Mammary epithelial cell (primary cell): ENCODE measurements around the gene URB1.

Source experiments
- EZH2 ChIP-seq: IDR thresholded peaks from 2 replicates; pipeline ENCODE4 v1.6.1; 2012; ENCODE audit warnings: low read length, inconsistent platforms, borderline replicate concordance
- TF ChIP-seq, protein P1 (sequence below), 2 donors: IDR thresholded peaks in 1 of 2; conservative IDR thresholded peaks in 1 of 2; 2 replicates each; pipeline ENCODE4 v1.5.1; 2011 to 2012; ENCODE audit warnings: inconsistent platforms in 2 of 2, low read length in 2 of 2, mild to moderate bottlenecking in 2 of 2, control low read depth in 1 of 2, low read depth in 1 of 2; ENCODE audit not compliant: insufficient read depth in 1 of 2; ENCODE audit errors: extremely low read depth in 1 of 2

DNA sequence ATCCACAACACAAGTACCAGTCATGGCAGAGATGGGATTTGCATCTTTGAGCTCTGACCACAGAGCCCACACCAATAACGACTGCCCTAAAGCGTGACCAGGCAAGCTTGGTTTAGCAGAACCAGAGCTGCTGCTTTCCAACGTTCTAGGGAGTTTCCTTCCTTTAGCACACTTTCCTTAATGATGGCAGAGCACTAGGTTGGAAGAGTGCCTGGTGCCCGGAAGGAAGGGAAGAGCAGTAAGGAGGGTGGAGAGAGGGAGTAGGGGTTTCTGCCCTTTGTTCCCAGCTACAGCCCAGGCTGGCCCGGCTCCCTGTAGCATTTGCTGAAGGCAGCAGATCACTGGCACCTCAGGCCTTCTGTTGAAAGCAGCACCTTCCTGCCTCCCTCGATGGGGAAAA, 13.6 kb upstream of the URB1 start:
- TF ChIP-seq, protein P1, sequence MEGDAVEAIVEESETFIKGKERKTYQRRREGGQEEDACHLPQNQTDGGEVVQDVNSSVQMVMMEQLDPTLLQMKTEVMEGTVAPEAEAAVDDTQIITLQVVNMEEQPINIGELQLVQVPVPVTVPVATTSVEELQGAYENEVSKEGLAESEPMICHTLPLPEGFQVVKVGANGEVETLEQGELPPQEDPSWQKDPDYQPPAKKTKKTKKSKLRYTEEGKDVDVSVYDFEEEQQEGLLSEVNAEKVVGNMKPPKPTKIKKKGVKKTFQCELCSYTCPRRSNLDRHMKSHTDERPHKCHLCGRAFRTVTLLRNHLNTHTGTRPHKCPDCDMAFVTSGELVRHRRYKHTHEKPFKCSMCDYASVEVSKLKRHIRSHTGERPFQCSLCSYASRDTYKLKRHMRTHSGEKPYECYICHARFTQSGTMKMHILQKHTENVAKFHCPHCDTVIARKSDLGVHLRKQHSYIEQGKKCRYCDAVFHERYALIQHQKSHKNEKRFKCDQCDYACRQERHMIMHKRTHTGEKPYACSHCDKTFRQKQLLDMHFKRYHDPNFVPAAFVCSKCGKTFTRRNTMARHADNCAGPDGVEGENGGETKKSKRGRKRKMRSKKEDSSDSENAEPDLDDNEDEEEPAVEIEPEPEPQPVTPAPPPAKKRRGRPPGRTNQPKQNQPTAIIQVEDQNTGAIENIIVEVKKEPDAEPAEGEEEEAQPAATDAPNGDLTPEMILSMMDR (conservative IDR thresholded peaks at IDR 0.05 in 1 of 2, IDR thresholded peaks at IDR 0.05 in 1 of 2; ENCODE audit: extremely low read depth in 1 of 2, insufficient read depth in 1 of 2, low read depth in 1 of 2, low read length in 2 of 2) = no peak
- TF ChIP-seq EZH2 = no peak
